NB4 (cell line): Measurements from ENCODE around the gene METTL24.

Experiments
- DNase-seq: peaks from one replicate; pipeline ENCODE4 v3.0.0; 2010; ENCODE audit warnings: low read depth
- H3K4me3 ChIP-seq: one replicate; pipeline ENCODE4 v1.5.1; 2011; ENCODE audit warnings: mild to moderate bottlenecking, low read depth, low read length, moderate library complexity
- MYC ChIP-seq: IDR thresholded peaks from 2 replicates; pipeline ENCODE4 v1.6.1; 2011; ENCODE audit warnings: low read depth, low read length
- POLR2A ChIP-seq: IDR thresholded peaks from 2 replicates; pipeline ENCODE4 v1.6.1; 2011; ENCODE audit warnings: mild to moderate bottlenecking; ENCODE audit not compliant: insufficient read length; ENCODE audit errors: extremely low read depth
- TF ChIP-seq, protein P1 (sequence below): IDR thresholded peaks from one replicate; pipeline ENCODE4 v1.5.1; 2012; ENCODE audit warnings: low read depth, low read length
- TF ChIP-seq, protein P2 (sequence below): IDR thresholded peaks from 2 replicates; pipeline ENCODE4 v1.6.1; 2011; ENCODE audit warnings: low read depth, low read length

Gene METTL24

DNA sequence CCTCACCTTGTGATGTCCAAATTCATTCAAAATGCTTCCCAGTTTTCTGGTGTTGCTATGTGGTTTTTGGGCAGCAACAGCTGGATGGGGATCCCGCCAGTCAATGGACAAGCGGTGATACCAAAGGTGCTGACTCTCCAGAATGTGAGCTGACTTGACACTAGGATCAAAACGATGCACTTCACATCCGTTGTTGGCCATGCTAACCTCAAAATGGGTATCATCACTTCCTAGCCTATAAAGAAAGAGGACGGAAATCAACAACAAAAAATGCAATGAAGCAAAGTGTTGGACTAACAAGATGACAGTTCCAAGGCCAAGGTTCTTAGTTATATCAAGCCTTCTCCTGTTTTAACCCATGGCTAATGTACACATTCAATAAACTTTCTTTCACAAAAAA is 59.2 kb downstream of the METTL24 start:
- DNase-seq, result no peak
- H3K4me3 ChIP-seq, result no peak overlapping the region
- TF ChIP-seq, protein P1, sequence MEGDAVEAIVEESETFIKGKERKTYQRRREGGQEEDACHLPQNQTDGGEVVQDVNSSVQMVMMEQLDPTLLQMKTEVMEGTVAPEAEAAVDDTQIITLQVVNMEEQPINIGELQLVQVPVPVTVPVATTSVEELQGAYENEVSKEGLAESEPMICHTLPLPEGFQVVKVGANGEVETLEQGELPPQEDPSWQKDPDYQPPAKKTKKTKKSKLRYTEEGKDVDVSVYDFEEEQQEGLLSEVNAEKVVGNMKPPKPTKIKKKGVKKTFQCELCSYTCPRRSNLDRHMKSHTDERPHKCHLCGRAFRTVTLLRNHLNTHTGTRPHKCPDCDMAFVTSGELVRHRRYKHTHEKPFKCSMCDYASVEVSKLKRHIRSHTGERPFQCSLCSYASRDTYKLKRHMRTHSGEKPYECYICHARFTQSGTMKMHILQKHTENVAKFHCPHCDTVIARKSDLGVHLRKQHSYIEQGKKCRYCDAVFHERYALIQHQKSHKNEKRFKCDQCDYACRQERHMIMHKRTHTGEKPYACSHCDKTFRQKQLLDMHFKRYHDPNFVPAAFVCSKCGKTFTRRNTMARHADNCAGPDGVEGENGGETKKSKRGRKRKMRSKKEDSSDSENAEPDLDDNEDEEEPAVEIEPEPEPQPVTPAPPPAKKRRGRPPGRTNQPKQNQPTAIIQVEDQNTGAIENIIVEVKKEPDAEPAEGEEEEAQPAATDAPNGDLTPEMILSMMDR, result no peak
- TF ChIP-seq MYC, result no peak
- TF ChIP-seq, protein P2, sequence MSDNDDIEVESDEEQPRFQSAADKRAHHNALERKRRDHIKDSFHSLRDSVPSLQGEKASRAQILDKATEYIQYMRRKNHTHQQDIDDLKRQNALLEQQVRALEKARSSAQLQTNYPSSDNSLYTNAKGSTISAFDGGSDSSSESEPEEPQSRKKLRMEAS, result no peak
- no peak for TF ChIP-seq POLR2A

DNA sequence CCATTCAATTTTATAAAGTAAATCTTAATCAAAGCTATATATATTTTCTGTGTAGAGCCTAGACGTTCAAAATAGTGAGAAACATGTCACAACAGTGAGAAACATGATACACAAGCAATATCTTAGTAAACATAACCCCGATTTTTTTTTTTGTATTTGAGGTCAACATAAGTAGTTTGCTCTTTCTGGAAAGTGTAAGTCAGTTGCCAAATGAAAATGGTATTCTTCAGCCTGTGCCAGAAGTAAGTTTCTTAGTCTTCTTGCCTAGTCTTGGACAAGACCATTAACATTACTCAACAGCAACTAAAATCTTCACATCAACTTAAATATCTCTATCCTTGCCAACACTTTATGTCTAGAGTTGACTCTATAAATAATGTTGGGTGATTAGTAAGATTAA is 59.7 kb downstream of the METTL24 start:
- TF ChIP-seq MYC (no peak), POLR2A (no peak)
- TF ChIP-seq, protein P2, result no peak
- TF ChIP-seq, protein P1, result no peak
- no peak overlapping the region for H3K4me3 ChIP-seq
- no peak for DNase-seq

DNA sequence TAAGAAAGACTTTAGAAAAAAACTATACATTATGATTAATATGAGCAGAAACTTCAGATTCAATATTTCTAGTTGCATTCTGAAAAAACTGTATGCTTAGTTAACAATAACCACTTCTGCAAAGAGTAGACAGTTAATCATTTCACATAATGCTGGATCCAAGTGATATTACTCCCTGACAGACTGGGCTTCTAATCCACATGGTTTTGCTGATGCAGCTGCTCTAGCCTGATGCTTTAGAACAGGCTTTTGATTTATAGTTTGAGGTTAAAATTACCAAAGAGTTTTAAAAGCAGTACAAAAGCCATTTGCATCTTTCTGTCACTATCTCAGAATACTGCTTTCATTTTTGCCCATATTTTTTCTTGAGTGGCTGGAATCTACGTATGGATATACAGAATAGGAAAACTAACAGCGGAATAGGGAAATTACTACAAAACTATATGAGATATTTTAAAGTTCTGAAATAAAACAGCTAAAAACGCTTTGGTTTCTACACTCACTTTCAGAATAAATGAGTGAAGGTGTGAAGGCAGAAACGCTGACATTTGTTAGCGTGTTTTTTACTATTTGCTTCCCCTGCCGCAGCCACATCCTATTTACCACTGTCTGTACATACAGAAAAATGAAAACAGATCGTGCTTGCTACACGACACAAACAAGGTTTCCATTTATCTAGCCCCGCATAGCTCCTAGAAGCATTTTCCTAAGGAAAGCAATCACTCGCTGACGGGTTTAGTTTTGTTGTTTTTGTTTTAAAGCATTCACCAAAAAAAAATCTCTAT is 61.7 kb downstream of the METTL24 start:
- H3K4me3 ChIP-seq, result no peak overlapping the region
- DNase-seq, result no peak
- TF ChIP-seq POLR2A (no peak), MYC (no peak)
- TF ChIP-seq, protein P1, result no peak
- TF ChIP-seq, protein P2, result no peak

DNA sequence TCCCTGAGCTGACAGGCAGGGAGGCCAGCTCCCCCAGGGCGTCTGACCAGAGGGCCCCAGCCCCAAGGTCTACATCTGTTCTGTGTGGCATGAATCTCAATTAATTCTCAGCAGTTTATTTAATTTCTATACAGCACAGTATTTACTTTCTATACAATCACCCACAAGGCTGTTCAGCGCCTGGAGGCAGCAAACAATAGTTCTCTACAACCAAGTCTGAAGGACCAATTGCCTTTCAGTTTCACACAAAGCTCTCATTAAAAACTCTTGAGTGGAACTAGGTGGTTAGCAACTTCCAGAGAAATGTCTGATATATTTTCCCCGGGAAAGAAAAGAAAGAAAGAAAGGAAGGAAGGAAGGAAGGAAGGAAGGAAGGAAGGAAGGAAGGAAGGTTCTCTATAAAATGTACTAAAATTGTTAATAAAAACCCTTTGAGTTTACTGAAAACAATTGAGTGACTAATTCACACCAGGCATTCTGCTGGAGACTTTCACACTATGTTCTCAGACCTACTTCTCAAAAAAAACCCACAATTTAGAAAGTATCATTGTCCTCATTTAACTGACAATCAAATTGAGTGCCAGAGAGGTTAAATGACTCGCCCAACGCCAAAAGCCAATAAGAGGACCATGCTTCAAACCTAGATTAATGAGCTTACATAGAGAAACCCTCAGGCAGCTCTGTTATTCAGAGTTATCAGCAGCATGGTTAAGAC is 62.5 kb downstream of the METTL24 start:
- no peak for DNase-seq
- TF ChIP-seq, protein P1, result no peak
- TF ChIP-seq POLR2A (no peak), MYC (no peak)
- TF ChIP-seq, protein P2, result no peak
- H3K4me3 ChIP-seq, result no peak overlapping the region

DNA sequence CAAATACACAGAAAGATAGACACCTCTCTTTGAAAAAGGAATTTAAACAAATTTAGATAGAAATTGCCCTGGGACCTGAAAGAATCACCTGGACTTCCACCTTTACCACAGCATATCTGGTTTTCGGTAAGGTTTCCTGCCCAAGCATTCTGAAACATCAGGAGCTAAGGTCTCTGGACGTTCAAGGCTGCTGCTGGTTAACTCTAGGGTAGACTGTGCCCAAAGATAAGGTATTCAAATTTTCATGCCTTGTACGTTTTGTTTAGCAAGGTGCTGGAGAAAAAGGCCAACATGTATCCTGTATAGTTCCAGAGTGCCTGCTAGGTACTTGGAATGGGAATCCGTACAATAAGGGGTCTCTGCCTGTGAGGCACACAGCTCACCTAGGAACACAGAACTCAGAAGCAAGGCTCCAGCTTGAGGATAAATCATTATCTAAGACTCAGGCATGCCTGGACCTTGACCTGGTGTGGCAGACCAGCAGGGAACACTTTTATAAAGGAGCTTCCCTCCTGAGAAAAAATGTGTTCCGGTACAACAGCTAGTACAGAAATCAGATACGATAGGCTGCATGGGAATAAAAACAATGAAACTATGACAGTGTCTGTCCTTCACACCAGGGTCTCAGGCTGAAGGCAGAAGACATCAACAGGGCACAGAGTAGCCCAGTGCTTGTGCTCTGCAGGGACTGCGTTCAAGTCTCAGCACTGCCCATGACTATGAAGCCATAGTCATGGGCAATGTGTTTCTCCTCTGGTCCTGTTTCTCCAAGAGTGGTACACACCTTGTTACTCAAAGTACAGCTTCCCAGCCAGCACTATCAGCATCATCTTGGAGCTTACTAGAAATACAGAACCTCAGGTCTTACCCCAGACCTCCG is 70.4 kb downstream of the METTL24 start:
- TF ChIP-seq, protein P1, result no peak
- TF ChIP-seq POLR2A, result no peak
- TF ChIP-seq, protein P2, result no peak
- no peak overlapping the region for H3K4me3 ChIP-seq
- DNase-seq, result no peak
